Measurements from ENCODE around the gene ZCCHC17.

GRCh38 chr1:31393463-31393862, 96.6 kb downstream of the ZCCHC17 start:
- TF ChIP-seq FOXA1 (IDR thresholded peaks at IDR 0.05), result no peak
- no peak for TF ChIP-seq BHLHE40 (IDR thresholded peaks at IDR 0.05; ENCODE audit: borderline replicate concordance)
- no peak for TF ChIP-seq ARNT (IDR thresholded peaks at IDR 0.05)
- no peak for TF ChIP-seq FOXM1 (IDR thresholded peaks at IDR 0.05; ENCODE audit: borderline replicate concordance)
- no peak for TF ChIP-seq ZNF384 (IDR thresholded peaks at IDR 0.05)
- no peak for TF ChIP-seq SP1 (IDR thresholded peaks at IDR 0.05)
- no peak for TF ChIP-seq CTBP1 (IDR thresholded peaks at IDR 0.05; ENCODE audit: borderline replicate concordance)
- TF ChIP-seq TARDBP (IDR thresholded peaks at IDR 0.05), result no peak
- no peak for TF ChIP-seq FOXK2 (IDR thresholded peaks at IDR 0.05)
- TF ChIP-seq SUZ12 (IDR thresholded peaks at IDR 0.05), result no peak
- no peak for TF ChIP-seq NFRKB (IDR thresholded peaks at IDR 0.05)
- TF ChIP-seq ELF4 (IDR thresholded peaks at IDR 0.05), result no peak
- TF ChIP-seq PKNOX1 (IDR thresholded peaks at IDR 0.05), result no peak
- TF ChIP-seq L3MBTL2 (conservative IDR thresholded peaks at IDR 0.05), result no peak

Data from HEK293T (cell line).